ENCODE results near the gene PSMD7. TPM values are rescaled to one million over a fixed set of nuclear protein-coding genes. Genes with fewer than 3 reads are reported as not detected.

PSMD7 gene
- total RNA-seq, 1 experiment from 2014 or later = 109 TPM

DNA sequence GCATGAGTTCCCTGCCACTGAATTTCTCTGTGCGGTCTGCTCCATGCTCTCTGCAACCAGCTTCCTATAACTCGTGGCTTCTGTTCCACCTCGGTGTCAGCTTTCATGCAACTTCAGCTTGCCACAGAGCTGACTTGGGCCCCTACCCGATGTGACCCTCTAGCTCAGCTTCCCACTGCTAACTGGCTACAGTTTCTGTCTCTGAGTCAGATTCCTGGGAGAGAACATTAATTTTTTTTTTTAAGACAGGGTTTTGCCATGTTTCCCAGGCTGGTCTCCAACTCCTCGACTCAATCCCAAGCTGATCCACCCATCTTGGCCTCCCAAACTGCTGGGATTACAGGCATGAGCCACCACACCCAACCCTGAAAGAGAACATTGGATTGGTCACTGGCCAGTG is 35.5 kb upstream of the PSMD7 start:
- no peak for TF ChIP-seq CBX3 (IDR thresholded peaks at IDR 0.05; ENCODE audit: low read depth)
- no peak for TF ChIP-seq YY1 (IDR thresholded peaks at IDR 0.05; ENCODE audit: extremely low read depth, insufficient replicate concordance, low read depth, low read length)
- no peak for TF ChIP-seq SRF (IDR thresholded peaks at IDR 0.05; ENCODE audit: low read depth)
- no peak for TF ChIP-seq REST (IDR thresholded peaks at IDR 0.05; ENCODE audit: low read depth)
- TF ChIP-seq, protein P1, sequence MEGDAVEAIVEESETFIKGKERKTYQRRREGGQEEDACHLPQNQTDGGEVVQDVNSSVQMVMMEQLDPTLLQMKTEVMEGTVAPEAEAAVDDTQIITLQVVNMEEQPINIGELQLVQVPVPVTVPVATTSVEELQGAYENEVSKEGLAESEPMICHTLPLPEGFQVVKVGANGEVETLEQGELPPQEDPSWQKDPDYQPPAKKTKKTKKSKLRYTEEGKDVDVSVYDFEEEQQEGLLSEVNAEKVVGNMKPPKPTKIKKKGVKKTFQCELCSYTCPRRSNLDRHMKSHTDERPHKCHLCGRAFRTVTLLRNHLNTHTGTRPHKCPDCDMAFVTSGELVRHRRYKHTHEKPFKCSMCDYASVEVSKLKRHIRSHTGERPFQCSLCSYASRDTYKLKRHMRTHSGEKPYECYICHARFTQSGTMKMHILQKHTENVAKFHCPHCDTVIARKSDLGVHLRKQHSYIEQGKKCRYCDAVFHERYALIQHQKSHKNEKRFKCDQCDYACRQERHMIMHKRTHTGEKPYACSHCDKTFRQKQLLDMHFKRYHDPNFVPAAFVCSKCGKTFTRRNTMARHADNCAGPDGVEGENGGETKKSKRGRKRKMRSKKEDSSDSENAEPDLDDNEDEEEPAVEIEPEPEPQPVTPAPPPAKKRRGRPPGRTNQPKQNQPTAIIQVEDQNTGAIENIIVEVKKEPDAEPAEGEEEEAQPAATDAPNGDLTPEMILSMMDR (IDR thresholded peaks at IDR 0.05 in 2 of 3, conservative IDR thresholded peaks at IDR 0.05 in 1 of 3; ENCODE audit: borderline replicate concordance in 1 of 3, insufficient read depth in 1 of 3, low read depth in 2 of 3, low read length in 2 of 3) = no peak
- TF ChIP-seq, protein P2, sequence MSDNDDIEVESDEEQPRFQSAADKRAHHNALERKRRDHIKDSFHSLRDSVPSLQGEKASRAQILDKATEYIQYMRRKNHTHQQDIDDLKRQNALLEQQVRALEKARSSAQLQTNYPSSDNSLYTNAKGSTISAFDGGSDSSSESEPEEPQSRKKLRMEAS (IDR thresholded peaks at IDR 0.05) = no peak
- no peak for TF ChIP-seq SIN3A (IDR thresholded peaks at IDR 0.05; ENCODE audit: low read depth)
- TF ChIP-seq ATF3 (IDR thresholded peaks at IDR 0.05) = no peak
- TF ChIP-seq EZH2 (IDR thresholded peaks at IDR 0.05) = no peak
- no peak for TF ChIP-seq ZFX (IDR thresholded peaks at IDR 0.05)
- TF ChIP-seq POLR2A (IDR thresholded peaks at IDR 0.05; ENCODE audit: borderline replicate concordance, extremely low read depth, insufficient read depth, insufficient read length) = no peak
- TF ChIP-seq ZNF274 (IDR thresholded peaks at IDR 0.05; ENCODE audit: low read depth, low read length) = no peak
- TF ChIP-seq SP1 (IDR thresholded peaks at IDR 0.05; ENCODE audit: low read depth) = no peak
- no peak for TF ChIP-seq RAD21 (IDR thresholded peaks at IDR 0.05; ENCODE audit: low read depth)
- no peak for TF ChIP-seq EZH2phosphoT487 (IDR thresholded peaks at IDR 0.05; ENCODE audit: borderline replicate concordance)
- no TSS peak for BruUV-seq (replicated peaks)
- POLR2A ChIA-PET = no interaction called here

More for the DNA sequence above, 35.5 kb upstream of the PSMD7 start:
- no peak for ATAC-seq
- no peaks in the 10 kb centered on the region for H3K4me1 ChIP-seq (ENCODE audit: control insufficient read depth in 1 of 2, insufficient read depth in 2 of 2, low read length in 2 of 2)
- no peak overlapping the region for H3K9ac ChIP-seq (ENCODE audit: low read length)
- H3K4me3 ChIP-seq (replicated peaks in 1 of 2; ENCODE audit: low read depth in 1 of 2, low read length in 2 of 2) = no peak overlapping the region
- intact Hi-C loops (cut with micrococcal nuclease) = no loop called here
- no peaks in the 10 kb centered on the region for H3K79me2 ChIP-seq (ENCODE audit: insufficient read depth, low read length)
- H3K9me3 ChIP-seq (ENCODE audit: control insufficient read depth in 1 of 2, insufficient read depth in 1 of 2, low read depth in 1 of 2, low read length in 2 of 2) = no peaks in the 10 kb centered on the region
- H3K36me3 ChIP-seq (ENCODE audit: control insufficient read depth in 1 of 2, insufficient read depth in 2 of 2, low read length in 2 of 2) = no peaks in the 10 kb centered on the region
- no peak overlapping the region for H3K4me2 ChIP-seq (ENCODE audit: low read length)
- DNase-seq (ENCODE audit: low read depth, low spot score) = no peak
- H4K20me1 ChIP-seq (ENCODE audit: insufficient read depth) = no peaks in the 10 kb centered on the region
- H3K27me3 ChIP-seq (ENCODE audit: insufficient read depth, low read length) = no peaks in the 10 kb centered on the region
- RAD21 ChIA-PET (ENCODE audit: low non-redundant PET in 1 of 2, low total read pairs in 2 of 2, uncharacterized antibody in 2 of 2, unreplicated experiment in 2 of 2) = no interaction called here
- H2AFZ ChIP-seq (ENCODE audit: low read depth, low read length, poor library complexity, severe bottlenecking) = no peak overlapping the region
- H3K27ac ChIP-seq (ENCODE audit: low read depth, low read length) = no peak overlapping the region
- no peaks in the 10 kb centered on the region for H3K9me2 ChIP-seq (ENCODE audit: insufficient read depth)
- CTCF ChIA-PET = no interaction called here

Measured in HCT116 (cell line).